Measurements from ENCODE around the gene TMC8. TPM values are rescaled to one million over a fixed set of nuclear protein-coding genes. Genes with fewer than 3 reads are reported as not detected.
"Not testable (repeated sequence)": the region's sequence is repeated elsewhere in the genome, so short reads cannot be mapped to it uniquely, and the experiment has no call there.

TMC8 gene, protein sequence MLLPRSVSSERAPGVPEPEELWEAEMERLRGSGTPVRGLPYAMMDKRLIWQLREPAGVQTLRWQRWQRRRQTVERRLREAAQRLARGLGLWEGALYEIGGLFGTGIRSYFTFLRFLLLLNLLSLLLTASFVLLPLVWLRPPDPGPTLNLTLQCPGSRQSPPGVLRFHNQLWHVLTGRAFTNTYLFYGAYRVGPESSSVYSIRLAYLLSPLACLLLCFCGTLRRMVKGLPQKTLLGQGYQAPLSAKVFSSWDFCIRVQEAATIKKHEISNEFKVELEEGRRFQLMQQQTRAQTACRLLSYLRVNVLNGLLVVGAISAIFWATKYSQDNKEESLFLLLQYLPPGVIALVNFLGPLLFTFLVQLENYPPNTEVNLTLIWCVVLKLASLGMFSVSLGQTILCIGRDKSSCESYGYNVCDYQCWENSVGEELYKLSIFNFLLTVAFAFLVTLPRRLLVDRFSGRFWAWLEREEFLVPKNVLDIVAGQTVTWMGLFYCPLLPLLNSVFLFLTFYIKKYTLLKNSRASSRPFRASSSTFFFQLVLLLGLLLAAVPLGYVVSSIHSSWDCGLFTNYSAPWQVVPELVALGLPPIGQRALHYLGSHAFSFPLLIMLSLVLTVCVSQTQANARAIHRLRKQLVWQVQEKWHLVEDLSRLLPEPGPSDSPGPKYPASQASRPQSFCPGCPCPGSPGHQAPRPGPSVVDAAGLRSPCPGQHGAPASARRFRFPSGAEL
- 231 and 234 TPM in 2 replicates for total RNA-seq

DNA sequence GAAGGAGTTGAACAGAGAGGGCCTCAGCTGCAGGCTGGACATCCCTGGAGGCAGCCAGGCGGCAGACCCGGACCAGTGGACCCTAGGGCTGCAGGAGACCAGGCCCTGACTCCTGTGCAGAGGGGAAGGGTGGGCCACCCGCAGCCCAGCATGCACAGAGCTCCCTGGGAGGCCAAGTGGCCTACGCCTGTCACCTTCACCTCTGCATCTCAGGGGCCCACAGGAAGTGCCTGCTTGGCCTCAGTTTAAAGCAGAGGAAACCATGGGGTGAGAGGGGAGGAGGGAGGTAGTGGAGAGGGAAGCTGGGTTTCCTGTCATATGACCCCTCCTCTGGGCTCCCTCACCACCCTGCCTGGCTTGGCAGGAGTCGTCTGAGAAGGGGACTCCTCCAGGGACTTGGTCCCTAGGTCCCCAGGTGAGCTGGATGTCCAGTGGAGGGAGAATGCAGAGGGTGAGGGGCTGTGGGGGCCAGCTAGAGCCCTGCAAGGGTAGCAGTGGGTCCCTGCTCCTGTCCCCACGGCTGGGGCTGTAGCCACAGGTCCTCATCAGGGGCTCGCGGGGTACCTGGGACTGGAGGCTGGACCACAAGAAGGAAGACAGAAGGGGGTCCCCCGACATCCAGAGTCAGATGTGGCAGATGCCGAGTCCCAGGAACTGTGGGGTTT is at the start of gene TMC8:
TMC8 (plus strand) TSS at position 335 of the 665 bp plus-strand sequence. CDS start 818 bp downstream, outside the sequence.
- H3K27me3 Mint-ChIP-seq, result no peaks in the 10 kb centered on the region
- intact Hi-C loops (cut with micrococcal nuclease), result loop anchor here (1.0 to 5.0 kb wide), 5 partner anchors 10 to 1707 kb away; partner anchors contain the start of genes CBX4, SYNGR2 and TNRC6C
- H3K4me1 Mint-ChIP-seq, result peaks cover 55% of the 10 kb centered on the region
- peak within 1 kb of the TSS; percentile 97 for H3K27ac Mint-ChIP-seq
- peak within 1 kb of the TSS; percentile 99 for H3K4me3 Mint-ChIP-seq
- no peaks in the 10 kb centered on the region for H3K9me3 Mint-ChIP-seq
- peaks cover 50% of the 10 kb centered on the region for H3K36me3 Mint-ChIP-seq (ENCODE audit: low read depth)
- DNase-seq, result peak; percentile 95

DNA sequence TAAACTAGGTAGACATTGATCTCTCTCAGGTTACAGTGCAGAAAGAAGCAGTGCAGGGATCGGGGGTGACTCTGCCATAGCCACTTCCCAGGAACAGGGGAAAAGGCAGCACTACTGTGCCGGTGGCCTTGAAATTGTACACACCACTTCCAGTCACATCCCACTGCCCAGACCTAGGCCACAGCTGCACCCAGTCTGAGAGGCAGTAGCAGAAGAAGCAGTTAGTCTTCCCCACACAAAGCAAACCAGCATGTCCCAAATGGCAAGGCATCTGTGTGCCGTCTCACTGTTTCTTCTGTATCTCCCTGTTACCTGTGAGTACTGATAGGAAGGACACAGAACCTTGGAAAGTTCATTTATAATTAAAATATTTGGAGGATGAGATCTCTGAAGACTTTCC is 49.0 kb upstream of the TMC8 start:
- peaks cover 20% of the 10 kb centered on the region for H3K36me3 Mint-ChIP-seq (ENCODE audit: low read depth)
- H3K27ac Mint-ChIP-seq, result no peak overlapping the region
- H3K4me1 Mint-ChIP-seq, result peaks cover 6% of the 10 kb centered on the region
- DNase-seq, result no peak
- H3K4me3 Mint-ChIP-seq, result no peak overlapping the region
- intact Hi-C loops (cut with micrococcal nuclease), result no loop called here
- H3K27me3 Mint-ChIP-seq, result no peaks in the 10 kb centered on the region
- no peaks in the 10 kb centered on the region for H3K9me3 Mint-ChIP-seq

DNA sequence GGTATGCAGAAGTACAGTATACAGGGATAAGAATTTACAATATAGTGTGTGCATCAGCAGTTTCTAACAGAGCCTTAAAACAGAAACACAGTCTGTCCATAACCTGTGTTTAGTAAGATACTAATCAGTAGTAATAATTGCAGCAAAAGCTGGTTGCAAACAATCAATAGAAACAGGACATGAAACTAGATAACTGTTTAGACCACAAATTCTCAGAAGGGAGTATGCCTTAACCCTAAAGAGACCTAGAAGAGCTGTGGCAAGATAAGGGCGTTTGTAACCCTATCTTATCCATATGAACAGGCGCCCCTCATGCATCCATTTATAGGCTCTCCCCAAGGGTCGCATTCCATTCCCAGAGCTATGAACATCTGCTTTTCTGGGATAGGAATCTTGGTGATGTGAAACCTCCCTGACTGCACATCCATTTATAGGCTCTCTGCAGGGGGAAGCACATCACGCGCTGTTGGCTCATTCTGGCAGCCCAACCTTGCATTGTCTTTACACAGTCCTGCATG is 48.2 kb upstream of the TMC8 start:
- H3K4me3 Mint-ChIP-seq; H3K4me1 Mint-ChIP-seq; H3K27ac Mint-ChIP-seq; DNase-seq; H3K9me3 Mint-ChIP-seq; intact Hi-C loops (cut with micrococcal nuclease); H3K27me3 Mint-ChIP-seq: not testable (repeated sequence)
- H3K36me3 Mint-ChIP-seq (ENCODE audit: low read depth), result peaks cover 22% of the 10 kb centered on the region

DNA sequence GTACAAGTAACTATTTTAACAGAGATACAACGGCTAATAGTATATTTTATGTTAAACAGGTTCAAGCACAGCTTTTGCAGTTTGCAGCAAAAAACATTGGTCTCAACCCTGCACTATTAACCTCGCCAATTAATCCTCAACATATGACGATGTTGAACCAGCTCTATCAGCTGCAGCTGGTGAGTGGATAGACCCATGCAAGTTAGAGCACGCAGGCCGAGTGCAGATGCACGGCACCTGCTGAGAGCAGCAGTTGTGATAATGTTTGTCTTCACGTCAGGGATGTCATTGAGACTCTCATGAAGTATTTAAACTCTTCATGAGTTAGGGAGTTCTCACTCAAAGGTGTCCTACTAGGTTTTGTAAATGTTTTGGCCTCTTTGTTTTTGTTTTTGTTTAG is 47.6 kb upstream of the TMC8 start:
- Mint-ChIP-seq H3K4me3 (no peak overlapping the region), H3K36me3 (ENCODE audit: low read depth) (peaks cover 21% of the 10 kb centered on the region), H3K4me1 (peaks cover 6% of the 10 kb centered on the region), H3K27ac (no peak overlapping the region), H3K27me3 (no peaks in the 10 kb centered on the region), H3K9me3 (no peaks in the 10 kb centered on the region)
- DNase-seq, result no peak
- intact Hi-C loops (cut with micrococcal nuclease), result no loop called here

DNA sequence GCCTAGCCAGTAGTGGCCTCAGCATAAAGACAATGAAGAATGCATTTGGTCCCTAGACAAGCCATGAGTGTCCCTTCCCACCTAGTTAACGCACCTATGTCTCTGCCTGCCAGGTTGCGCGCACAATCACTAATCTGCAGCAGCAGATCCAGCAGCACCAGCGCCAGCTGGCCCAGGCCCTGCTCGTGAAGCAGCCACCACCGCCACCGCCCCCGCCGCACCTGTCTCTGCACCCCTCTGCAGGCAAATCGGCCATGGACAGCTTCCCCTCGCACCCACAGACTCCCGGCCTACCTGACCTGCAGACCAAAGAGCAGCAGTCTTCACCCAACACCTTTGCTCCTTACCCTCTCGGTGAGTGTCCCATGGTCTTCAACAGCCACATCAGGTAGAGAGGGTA is 43.8 kb upstream of the TMC8 start:
- Mint-ChIP-seq H3K36me3 (ENCODE audit: low read depth) (peaks cover 24% of the 10 kb centered on the region), H3K4me3 (no peak overlapping the region), H3K27ac (no peak overlapping the region), H3K9me3 (no peaks in the 10 kb centered on the region), H3K27me3 (no peaks in the 10 kb centered on the region), H3K4me1 (peaks cover 10% of the 10 kb centered on the region)
- intact Hi-C loops (cut with micrococcal nuclease), result no loop called here
- no peak for DNase-seq

DNA sequence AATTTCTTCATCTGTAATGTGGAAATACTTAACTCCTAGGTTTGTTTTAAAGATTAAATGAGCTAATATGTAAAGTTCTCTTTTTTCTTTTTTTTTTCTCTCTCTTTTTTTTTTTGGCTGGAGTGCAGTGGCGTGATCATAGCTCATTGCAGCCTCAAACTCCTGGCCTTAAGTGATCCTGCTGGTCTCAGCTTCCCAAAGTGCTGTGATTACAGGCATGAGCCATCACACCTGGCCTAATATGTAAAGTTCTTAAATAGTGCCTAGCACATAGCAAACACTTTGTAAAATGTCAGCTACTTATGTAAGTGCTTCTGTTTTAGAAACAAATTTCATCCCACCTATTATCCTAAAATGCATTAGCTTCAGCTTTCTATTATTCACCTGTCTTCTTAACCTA is 42.0 kb upstream of the TMC8 start:
- Mint-ChIP-seq H3K36me3 (ENCODE audit: low read depth) (peaks cover 38% of the 10 kb centered on the region), H3K27ac (no peak overlapping the region), H3K4me3 (no peak overlapping the region), H3K27me3 (no peaks in the 10 kb centered on the region), H3K4me1 (peaks cover 7% of the 10 kb centered on the region), H3K9me3 (no peaks in the 10 kb centered on the region)
- DNase-seq, result no peak
- intact Hi-C loops (cut with micrococcal nuclease), result no loop called here

DNA sequence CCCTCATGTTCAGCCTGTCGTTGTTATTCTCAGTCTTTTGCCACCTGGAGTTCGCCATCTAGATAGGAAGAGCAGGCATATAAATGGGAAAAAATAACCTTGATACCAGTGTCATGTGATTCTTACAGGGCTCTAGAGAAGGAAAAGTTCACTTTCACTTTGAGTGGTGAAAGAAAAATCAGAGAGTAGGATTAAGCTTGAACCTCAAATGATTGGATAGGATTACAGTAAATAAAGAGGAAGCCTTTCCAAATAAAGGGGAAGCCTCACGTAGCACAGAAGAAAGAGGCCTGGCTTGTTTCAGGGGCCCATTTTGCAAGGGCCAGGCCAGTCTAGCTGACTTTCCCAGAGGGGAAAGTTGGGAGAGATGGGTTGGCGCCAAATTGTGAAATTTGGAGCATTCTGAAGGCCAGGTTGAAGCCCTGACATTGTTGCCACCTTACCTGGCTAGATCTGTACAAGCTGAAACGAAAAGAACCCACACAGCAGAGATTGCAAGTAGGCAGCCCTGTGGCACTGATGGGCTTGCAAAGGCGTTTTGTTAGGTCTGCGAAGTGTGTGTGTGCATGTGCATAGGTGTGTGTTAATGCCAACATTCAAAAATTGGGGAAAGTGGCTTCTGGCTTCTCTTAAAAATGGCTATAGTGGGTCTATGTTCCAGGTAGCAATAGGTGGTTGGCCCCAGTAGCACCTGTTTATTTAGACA is 40.8 kb upstream of the TMC8 start:
- intact Hi-C loops (cut with micrococcal nuclease), result no loop called here
- no peak for DNase-seq
- H3K36me3 Mint-ChIP-seq (ENCODE audit: low read depth), result peaks cover 43% of the 10 kb centered on the region

DNA sequence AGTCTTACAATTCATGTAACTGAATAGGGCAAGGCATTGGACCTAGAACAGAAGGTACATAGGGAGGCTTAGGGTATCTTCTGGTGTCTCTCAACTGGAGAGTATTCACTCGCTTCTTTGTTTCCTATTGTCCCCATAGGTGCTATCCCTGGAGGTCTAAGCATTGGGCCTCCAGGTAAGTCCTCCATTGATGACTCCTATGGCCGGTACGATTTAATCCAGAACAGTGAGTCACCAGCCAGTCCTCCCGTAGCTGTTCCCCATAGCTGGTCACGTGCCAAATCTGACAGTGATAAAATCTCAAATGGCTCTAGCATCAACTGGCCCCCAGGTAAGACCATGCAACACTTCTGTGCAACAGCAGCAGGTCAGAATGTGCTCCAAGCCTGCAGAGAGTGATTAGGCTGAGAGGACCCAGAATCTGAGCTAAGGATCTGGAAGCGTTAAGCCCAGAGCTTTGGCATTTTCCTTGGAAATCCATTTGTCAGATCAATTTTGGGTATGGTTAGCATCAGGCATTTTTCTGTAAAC is 37.7 kb upstream of the TMC8 start:
- Mint-ChIP-seq H3K36me3 (ENCODE audit: low read depth) (peaks cover 42% of the 10 kb centered on the region), H3K27me3 (no peaks in the 10 kb centered on the region), H3K4me1 (peaks cover 7% of the 10 kb centered on the region), H3K4me3 (no peak overlapping the region), H3K27ac (no peak overlapping the region), H3K9me3 (no peaks in the 10 kb centered on the region)
- no peak for DNase-seq
- intact Hi-C loops (cut with micrococcal nuclease), result no loop called here

More for the DNA sequence above, 40.8 kb upstream of the TMC8 start:
- Mint-ChIP-seq H3K4me1 (peaks cover 7% of the 10 kb centered on the region), H3K4me3 (no peak overlapping the region), H3K9me3 (no peaks in the 10 kb centered on the region), H3K27ac (peak overlapping the region; percentile 2), H3K27me3 (no peaks in the 10 kb centered on the region)

DNA sequence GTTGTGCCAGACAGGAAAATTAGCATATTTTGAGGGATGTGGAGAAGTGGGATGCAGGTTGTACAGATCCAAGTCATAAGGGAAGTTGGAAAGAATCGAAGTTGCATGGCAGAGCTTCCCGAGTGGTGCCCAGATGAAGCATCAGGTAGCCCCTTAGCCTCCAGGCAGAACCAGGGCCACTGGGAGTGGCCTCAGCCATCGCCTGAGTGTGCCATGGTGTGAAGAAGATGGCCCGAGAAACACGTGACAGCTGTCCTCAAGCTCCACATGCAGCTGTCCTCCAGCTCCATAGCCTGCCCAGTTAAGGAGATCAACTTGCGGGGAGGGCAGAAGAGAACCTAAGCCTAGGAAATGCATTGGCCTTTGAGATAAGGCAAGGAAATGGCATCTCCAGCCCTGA is 35.5 kb upstream of the TMC8 start:
- DNase-seq, result no peak
- no peak overlapping the region for H3K4me3 Mint-ChIP-seq
- intact Hi-C loops (cut with micrococcal nuclease), result no loop called here
- peaks cover 57% of the 10 kb centered on the region for H3K36me3 Mint-ChIP-seq (ENCODE audit: low read depth)
- no peaks in the 10 kb centered on the region for H3K27me3 Mint-ChIP-seq
- no peak overlapping the region for H3K27ac Mint-ChIP-seq
- H3K4me1 Mint-ChIP-seq, result peaks cover 3% of the 10 kb centered on the region
- no peaks in the 10 kb centered on the region for H3K9me3 Mint-ChIP-seq

DNA sequence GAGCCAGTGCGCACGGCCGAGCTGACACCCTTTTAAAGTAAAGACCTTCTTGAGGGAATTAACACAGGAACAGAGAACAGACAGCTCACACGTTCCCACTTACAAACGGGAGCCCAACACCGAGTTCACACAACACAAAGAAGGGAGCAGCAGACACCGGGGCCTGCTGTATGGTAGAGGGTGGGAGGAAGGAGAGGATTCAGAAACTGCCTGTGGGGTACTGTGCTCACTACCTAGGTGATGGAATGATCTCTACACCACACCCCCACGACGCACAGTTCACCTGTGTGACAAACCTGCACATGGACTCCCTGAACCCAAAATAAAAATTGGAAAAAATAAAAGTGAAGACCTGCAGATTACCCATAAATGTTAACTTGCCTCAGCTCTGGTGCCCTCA is 34.5 kb upstream of the TMC8 start:
- Mint-ChIP-seq H3K27ac (no peak overlapping the region), H3K27me3 (no peaks in the 10 kb centered on the region), H3K36me3 (ENCODE audit: low read depth) (peaks cover 62% of the 10 kb centered on the region), H3K4me1 (peaks cover 3% of the 10 kb centered on the region), H3K9me3 (no peaks in the 10 kb centered on the region), H3K4me3 (no peak overlapping the region)
- DNase-seq, result no peak
- intact Hi-C loops (cut with micrococcal nuclease), result no loop called here

DNA sequence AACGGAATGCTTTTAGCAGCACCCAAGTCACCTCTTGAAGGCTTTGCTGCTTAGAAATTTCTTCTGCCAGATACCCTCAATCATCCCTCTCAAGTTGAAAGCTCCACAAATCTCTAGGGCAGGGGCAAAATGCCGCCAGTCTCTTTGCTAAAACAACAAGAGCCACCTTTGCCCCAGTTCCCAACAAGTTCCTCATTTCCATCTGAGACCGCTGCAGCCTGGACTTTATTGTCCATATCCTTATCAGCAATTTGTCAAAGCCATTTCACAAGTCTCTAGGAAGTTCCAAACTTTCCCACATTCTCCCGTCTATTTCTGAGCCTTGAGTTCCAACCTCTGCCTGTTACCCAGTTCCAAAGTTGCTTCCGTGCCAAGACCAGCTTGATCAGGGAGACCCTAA is 29.5 kb upstream of the TMC8 start:
- H3K36me3 Mint-ChIP-seq (ENCODE audit: low read depth), result peaks cover 52% of the 10 kb centered on the region
- intact Hi-C loops (cut with micrococcal nuclease), result no loop called here
- no peak overlapping the region for H3K27ac Mint-ChIP-seq
- DNase-seq, result no peak
- no peaks in the 10 kb centered on the region for H3K4me1 Mint-ChIP-seq
- H3K9me3 Mint-ChIP-seq, result no peaks in the 10 kb centered on the region
- H3K4me3 Mint-ChIP-seq, result no peak overlapping the region
- H3K27me3 Mint-ChIP-seq, result no peaks in the 10 kb centered on the region

DNA sequence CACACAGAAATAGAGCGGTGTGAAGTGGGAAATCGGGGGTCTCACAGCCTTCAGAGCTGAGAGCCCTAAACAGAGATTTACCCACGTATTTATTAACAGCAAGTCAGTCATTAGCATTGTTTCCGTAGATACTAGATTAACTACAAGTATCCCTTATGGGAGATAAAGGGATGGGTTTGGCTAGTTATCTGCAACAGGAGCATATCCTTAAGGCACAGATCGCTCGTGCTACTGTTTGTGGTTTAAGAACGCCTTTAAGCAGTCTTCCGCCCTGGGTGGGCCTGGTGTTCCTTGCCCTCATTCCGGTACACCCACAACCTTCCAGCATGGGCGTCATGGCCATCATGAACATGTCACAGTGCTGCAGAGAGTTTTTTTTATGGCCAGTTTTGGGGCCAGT is 29.0 kb upstream of the TMC8 start:
- intact Hi-C loops (cut with micrococcal nuclease), result no loop called here
- DNase-seq, result no peak
- H3K9me3 Mint-ChIP-seq, result no peaks in the 10 kb centered on the region
- no peaks in the 10 kb centered on the region for H3K4me1 Mint-ChIP-seq
- no peak overlapping the region for H3K4me3 Mint-ChIP-seq
- no peaks in the 10 kb centered on the region for H3K27me3 Mint-ChIP-seq
- H3K36me3 Mint-ChIP-seq (ENCODE audit: low read depth), result peaks cover 48% of the 10 kb centered on the region
- H3K27ac Mint-ChIP-seq, result no peak overlapping the region

DNA sequence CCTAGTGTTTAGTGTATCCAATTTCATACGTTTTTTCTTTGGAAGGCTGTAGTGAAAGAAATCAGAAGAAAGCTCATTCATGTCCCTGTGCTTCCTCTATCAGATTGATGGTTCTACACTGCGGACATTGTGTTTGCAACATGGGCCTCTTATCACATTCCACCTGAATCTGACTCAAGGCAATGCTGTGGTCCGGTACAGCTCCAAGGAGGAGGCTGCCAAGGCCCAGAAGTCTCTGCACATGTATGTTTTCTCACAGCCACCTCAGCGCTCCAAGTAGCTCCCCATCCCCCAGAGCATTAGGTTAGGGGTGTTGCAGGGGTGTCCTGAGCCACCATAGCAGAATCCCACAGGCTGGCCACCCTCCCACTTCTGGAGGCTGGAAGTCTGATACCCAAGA is 27.3 kb upstream of the TMC8 start:
- Mint-ChIP-seq H3K9me3 (no peaks in the 10 kb centered on the region), H3K4me3 (no peak overlapping the region), H3K27me3 (no peaks in the 10 kb centered on the region), H3K4me1 (peaks cover 11% of the 10 kb centered on the region), H3K36me3 (ENCODE audit: low read depth) (peaks cover 53% of the 10 kb centered on the region), H3K27ac (no peak overlapping the region)
- intact Hi-C loops (cut with micrococcal nuclease), result no loop called here
- no peak for DNase-seq

All from activated CD4-positive, alpha-beta T cell treated with anti-CD3 and anti-CD28 coated beads, Interleukin-2, amount 10 ng/mL, durations not matched to agents 24 days and 14 days (primary cell).